Smooth muscle cell (in vitro differentiated cells): ENCODE data around the gene MLN. TPM values are rescaled to one million over a fixed set of nuclear protein-coding genes. Genes with fewer than 3 reads are reported as not detected.

ENCODE experiments used
- DNase-seq: peaks from one replicate; lab custom pipeline; 2025; ENCODE audit not compliant: unreplicated experiment; lab: John Stamatoyannopoulos, UW
- H2AFZ ChIP-seq: fragments of 200-600 bp; sonication (generic); 2 replicates; pipeline ENCODE4 v1.6.0; 2016; ENCODE audit warnings: antibody characterized with exemption, low read depth, mild to moderate bottlenecking
- H3F3A ChIP-seq: fragments of 200-600 bp; sonication (generic); 2 replicates; pipeline ENCODE4 v1.6.0; 2017; ENCODE audit warnings: antibody characterized with exemption, low read depth
- H3K27ac ChIP-seq: fragments of 200-600 bp; sonication (generic); 2 replicates; pipeline ENCODE4 v1.5.1; 2016; ENCODE audit warnings: low read depth, mild to moderate bottlenecking
- H3K27me3 ChIP-seq: fragments of 200-600 bp; sonication (generic); 2 replicates; pipeline ENCODE4 v1.6.1; 2016; ENCODE audit warnings: low read depth, mild to moderate bottlenecking
- H3K36me3 ChIP-seq: fragments of 200-600 bp; sonication (generic); 2 replicates; pipeline ENCODE4 v1.5.1; 2016; ENCODE audit warnings: low read depth
- H3K4me1 ChIP-seq: fragments of 200-600 bp; sonication (generic); 2 replicates; pipeline ENCODE4 v1.5.1; 2016; ENCODE audit warnings: low read depth
- H3K4me2 ChIP-seq: fragments of 200-600 bp; sonication (generic); 2 replicates; pipeline ENCODE4 v1.6.0; 2016; ENCODE audit warnings: mild to moderate bottlenecking
- H3K4me3 ChIP-seq: fragments of 200-600 bp; sonication (generic); 2 replicates; pipeline ENCODE4 v1.5.1; 2016; ENCODE audit warnings: mild to moderate bottlenecking
- H3K79me2 ChIP-seq: fragments of 200-600 bp; sonication (generic); 2 replicates; pipeline ENCODE4 v1.6.0; 2016; ENCODE audit warnings: low read depth, mild to moderate bottlenecking
- H3K9ac ChIP-seq: fragments of 200-600 bp; sonication (generic); 2 replicates; pipeline ENCODE4 v1.6.0; 2016; ENCODE audit warnings: low read depth
- H3K9me3 ChIP-seq: fragments of 200-600 bp; sonication (generic); replicated peaks from 2 replicates; pipeline ENCODE4 v1.5.1; 2016; ENCODE audit warnings: low read depth
- H4K20me1 ChIP-seq: fragments of 200-600 bp; sonication (generic); 2 replicates; pipeline ENCODE4 v1.6.0; 2016; ENCODE audit warnings: low read depth
- WGBS: methylation state at CpG from one replicate; pipeline ENCODE4 v1.1.7; 2016; ENCODE audit warnings: low lambda C conversion rate; 5-methylcytosine and 5-hydroxymethylcytosine counted together
- polyA plus RNA-seq: library from polyadenylated mRNA; unstranded; fragments of >200 nt; fragmentation: Nextera tagmentation; extraction: Ambion mirVana; gene quantifications from 2 replicates; pipeline ENCODE4 v1.2.1, GENCODE V29; 2016
- total RNA-seq: library from RNA; depleted of rRNA; stranded (reverse); fragments of >200 nt; gene quantifications from 2 replicates; pipeline ENCODE4 v1.2.3, GENCODE V29; 2014
- TF ChIP-seq, protein P1 (sequence below): fragments of 200-600 bp; sonication (generic); IDR thresholded peaks from 2 replicates; pipeline ENCODE4 v1.5.1; 2017; ENCODE audit warnings: borderline replicate concordance, mild to moderate bottlenecking, antibody characterized with exemption; ENCODE audit not compliant: insufficient read depth, poor library complexity, severe bottlenecking

The MLN gene
- total and polyA plus RNA-seq, 2 experiments from 2014 or later = not detected

DNA sequence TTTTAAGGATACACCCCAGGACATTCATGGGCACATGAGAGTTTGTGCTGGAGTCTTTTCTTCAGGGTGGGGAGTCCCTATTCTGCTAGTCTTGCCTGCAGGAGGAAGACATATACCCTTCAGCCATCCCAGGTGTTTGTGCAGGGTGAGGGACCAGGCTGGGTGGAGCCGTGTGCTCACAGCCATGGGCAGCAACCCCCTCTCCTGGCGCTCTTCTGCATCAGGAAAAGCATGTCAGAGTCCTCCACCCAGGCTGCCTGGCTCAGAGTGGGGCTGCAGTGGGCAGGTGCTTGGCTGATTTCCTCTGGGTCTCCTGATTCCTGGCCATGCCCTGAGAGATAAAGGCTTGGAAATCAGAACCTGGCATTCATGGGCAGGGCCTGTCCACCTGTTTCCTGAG lies 22.7 kb upstream of the MLN start:
- no peak overlapping the region for H3K4me3 ChIP-seq
- no peaks in the 10 kb centered on the region for H3K36me3 ChIP-seq
- TF ChIP-seq, protein P1, sequence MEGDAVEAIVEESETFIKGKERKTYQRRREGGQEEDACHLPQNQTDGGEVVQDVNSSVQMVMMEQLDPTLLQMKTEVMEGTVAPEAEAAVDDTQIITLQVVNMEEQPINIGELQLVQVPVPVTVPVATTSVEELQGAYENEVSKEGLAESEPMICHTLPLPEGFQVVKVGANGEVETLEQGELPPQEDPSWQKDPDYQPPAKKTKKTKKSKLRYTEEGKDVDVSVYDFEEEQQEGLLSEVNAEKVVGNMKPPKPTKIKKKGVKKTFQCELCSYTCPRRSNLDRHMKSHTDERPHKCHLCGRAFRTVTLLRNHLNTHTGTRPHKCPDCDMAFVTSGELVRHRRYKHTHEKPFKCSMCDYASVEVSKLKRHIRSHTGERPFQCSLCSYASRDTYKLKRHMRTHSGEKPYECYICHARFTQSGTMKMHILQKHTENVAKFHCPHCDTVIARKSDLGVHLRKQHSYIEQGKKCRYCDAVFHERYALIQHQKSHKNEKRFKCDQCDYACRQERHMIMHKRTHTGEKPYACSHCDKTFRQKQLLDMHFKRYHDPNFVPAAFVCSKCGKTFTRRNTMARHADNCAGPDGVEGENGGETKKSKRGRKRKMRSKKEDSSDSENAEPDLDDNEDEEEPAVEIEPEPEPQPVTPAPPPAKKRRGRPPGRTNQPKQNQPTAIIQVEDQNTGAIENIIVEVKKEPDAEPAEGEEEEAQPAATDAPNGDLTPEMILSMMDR = no peak
- H3K4me1 ChIP-seq = peaks cover 11% of the 10 kb centered on the region
- H3K9me3 ChIP-seq = no peaks in the 10 kb centered on the region
- H3K9ac ChIP-seq = no peak overlapping the region
- no peaks in the 10 kb centered on the region for H4K20me1 ChIP-seq
- no peaks in the 10 kb centered on the region for H3K79me2 ChIP-seq
- no peak for DNase-seq
- WGBS = 91% methylated on average over 2 of the region's 2 CpGs
- H3K27me3 ChIP-seq = peaks cover 4% of the 10 kb centered on the region
- H3F3A ChIP-seq = no peaks in the 10 kb centered on the region
- H3K4me2 ChIP-seq = no peak overlapping the region
- H2AFZ ChIP-seq = no peak overlapping the region
- no peak overlapping the region for H3K27ac ChIP-seq

DNA sequence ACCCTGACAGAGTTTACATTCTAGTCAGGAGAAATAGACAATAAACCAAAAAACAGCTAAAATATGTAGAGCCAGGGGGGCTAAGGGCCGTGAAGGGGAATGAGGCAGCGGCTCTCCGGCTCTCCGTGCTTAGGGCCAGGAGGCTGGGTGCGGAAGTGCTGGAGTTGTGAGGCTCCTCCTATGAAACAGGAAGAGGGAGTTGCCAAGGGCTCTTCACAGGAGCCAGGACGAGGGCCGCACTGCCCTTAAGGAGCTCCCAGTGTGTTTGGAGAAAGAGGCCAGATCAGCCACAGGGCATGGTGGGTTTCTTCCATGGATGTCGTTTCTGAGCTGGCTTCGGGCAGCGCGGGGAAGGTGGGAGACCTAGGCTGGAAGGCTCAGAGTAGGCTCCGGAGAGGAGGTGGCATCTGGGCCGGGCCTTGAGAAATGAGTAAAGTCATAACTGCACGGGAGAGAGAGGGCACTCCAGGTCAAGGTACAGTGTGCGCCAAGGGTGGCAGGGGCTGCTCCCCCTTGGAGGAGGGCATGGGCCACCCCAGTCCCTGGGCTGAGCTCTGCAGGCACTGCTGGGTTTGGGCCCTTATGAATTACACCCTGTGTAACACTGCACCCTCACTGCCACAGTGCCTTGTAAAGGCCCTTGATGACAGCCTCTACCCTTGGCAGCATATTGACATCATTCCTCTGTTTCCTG lies 20.8 kb upstream of the MLN start:
- DNase-seq = no peak
- 74% methylated on average over 15 of the region's 15 CpGs for WGBS
- Histone ChIP-seq H2AFZ (no peak overlapping the region), H3K36me3 (no peaks in the 10 kb centered on the region), H3K27ac (no peak overlapping the region), H3K9ac (no peak overlapping the region), H3K4me1 (peaks cover 11% of the 10 kb centered on the region), H3K4me2 (no peak overlapping the region), H3K27me3 (no peaks in the 10 kb centered on the region), H3F3A (no peaks in the 10 kb centered on the region), H3K9me3 (no peaks in the 10 kb centered on the region), H4K20me1 (no peaks in the 10 kb centered on the region), H3K79me2 (no peaks in the 10 kb centered on the region), H3K4me3 (no peak overlapping the region)
- TF ChIP-seq, protein P1 = no peak

DNA sequence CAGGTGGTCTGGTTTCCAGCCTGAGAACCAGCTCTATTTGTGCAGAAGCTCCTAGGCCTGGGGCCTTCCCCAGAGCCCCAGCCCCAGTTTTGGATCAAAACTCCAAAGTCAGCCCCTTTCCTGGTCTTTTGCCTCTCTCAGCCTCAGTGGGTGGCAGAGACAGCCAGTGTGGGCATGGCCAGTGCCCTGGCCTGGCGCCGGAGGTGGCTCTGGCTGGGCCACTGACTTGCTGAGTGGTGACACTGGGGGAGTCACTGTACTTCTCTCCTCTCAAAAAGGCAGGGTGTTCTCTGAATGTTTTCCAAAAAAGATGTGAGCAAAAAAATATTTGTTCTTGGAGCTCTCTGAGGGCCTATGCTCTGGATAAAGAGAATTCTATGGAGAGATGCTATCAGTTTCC lies 20.0 kb upstream of the MLN start:
- no peaks in the 10 kb centered on the region for H3K79me2 ChIP-seq
- no peak overlapping the region for H3K9ac ChIP-seq
- H3F3A ChIP-seq = no peaks in the 10 kb centered on the region
- no peaks in the 10 kb centered on the region for H3K9me3 ChIP-seq
- DNase-seq = no peak
- no peak overlapping the region for H3K4me3 ChIP-seq
- 96% methylated on average over 2 of the region's 2 CpGs for WGBS
- no peaks in the 10 kb centered on the region for H3K36me3 ChIP-seq
- no peaks in the 10 kb centered on the region for H3K27me3 ChIP-seq
- H3K4me2 ChIP-seq = no peak overlapping the region
- no peaks in the 10 kb centered on the region for H4K20me1 ChIP-seq
- H3K27ac ChIP-seq = no peak overlapping the region
- no peak overlapping the region for H2AFZ ChIP-seq
- peaks cover 6% of the 10 kb centered on the region for H3K4me1 ChIP-seq
- TF ChIP-seq, protein P1 = no peak
